ENCODE data around the gene OTOL1.

The OTOL1 gene

GRCh38 chr3:161545824-161546223 lies 49.2 kb downstream of the OTOL1 start:
- DNase-seq (ENCODE audit: low spot score) = no peak

GRCh38 chr3:161548301-161548700 lies 51.7 kb downstream of the OTOL1 start:
- DNase-seq (ENCODE audit: low spot score) = no peak

GRCh38 chr3:161549261-161549660 lies 52.7 kb downstream of the OTOL1 start:
- DNase-seq (ENCODE audit: low spot score) = no peak

- no peak for DNase-seq (ENCODE audit: low spot score)
Measured at GRCh38 chr3:161550491-161551195, 54.0 kb downstream of the OTOL1 start.

- DNase-seq (ENCODE audit: low spot score) = no peak
Measured at GRCh38 chr3:161551697-161552096, 55.1 kb downstream of the OTOL1 start.

- no peak for DNase-seq (ENCODE audit: low spot score)
Measured at GRCh38 chr3:161552984-161553560, 56.5 kb downstream of the OTOL1 start.
